GM12892 (cell line): ENCODE results near the gene CDH23.

Experiments used
- POLR2A ChIP-seq: IDR thresholded peaks from 2 replicates; pipeline ENCODE4 v1.6.1; 2011; ENCODE audit warnings: low read depth, low read length, control low read depth
- POLR2AphosphoS5 ChIP-seq: IDR thresholded peaks from 2 replicates; pipeline ENCODE4 v1.6.1; 2011; ENCODE audit warnings: low read depth, low read length, control low read depth
- TAF1 ChIP-seq: IDR thresholded peaks from 2 replicates; pipeline ENCODE4 v1.6.1; 2011; ENCODE audit warnings: low read depth, mild to moderate bottlenecking, control low read depth, low read length, borderline replicate concordance

- no peak for TF ChIP-seq POLR2A
- no peak for TF ChIP-seq TAF1
- TF ChIP-seq POLR2AphosphoS5: no peak
Observed at GRCh38 chr10:71505862-71506261, 109.1 kb downstream of the CDH23 start.
